ENCODE data around the gene ISYNA1. TPM values are rescaled to one million over a fixed set of nuclear protein-coding genes. Genes with fewer than 3 reads are reported as not detected.

The ISYNA1 gene
- total and polyA plus RNA-seq, 2 donors (not counting 1 experiment from before 2014, with no cell fraction given): 22.6 to 28.3 TPM

- H3K4me3 Mint-ChIP-seq: peak overlapping the region; percentile 84
- H3K36me3 ChIP-seq (replicated peaks in 1 of 2; ENCODE audit: control extremely low read depth in 1 of 2, control insufficient read depth in 1 of 2, extremely low read depth in 1 of 2, insufficient read depth in 2 of 2, low read length in 1 of 2): no peaks in the 10 kb centered on the region
- H3K4me3 ChIP-seq (ENCODE audit: control extremely low read depth in 1 of 5, extremely low read depth in 1 of 5, insufficient read depth in 1 of 5, low read depth in 2 of 5, low read length in 4 of 5): peak overlapping the region in 4 of 5 experiments; percentile 55 to 62 (median 60)
- DNase-seq (no peak), ATAC-seq (ENCODE audit: low read depth) (no peak)
- TF ChIP-seq CTCF (IDR thresholded peaks at IDR 0.05) (no peak), EZH2 (IDR thresholded peaks at IDR 0.05; ENCODE audit: borderline replicate concordance, insufficient read depth, low read depth, low read length, poor library complexity, severe bottlenecking) (no peak)
- H3K79me2 ChIP-seq (ENCODE audit: control insufficient read depth, insufficient read depth, low read length): peaks cover 8% of the 10 kb centered on the region
- no peaks in the 10 kb centered on the region for H3K9me3 Mint-ChIP-seq (ENCODE audit: insufficient read depth)
- H3K9ac ChIP-seq (ENCODE audit: low read length): no peak overlapping the region
- WGBS (ENCODE audit: insufficient coverage): 86% methylated on average over 46 of the region's 46 CpGs
- H3K4me1 ChIP-seq (ENCODE audit: control insufficient read depth in 2 of 2, insufficient read depth in 2 of 2, low read length in 2 of 2): peaks cover 22 to 45% of the 10 kb centered on the region in 2 donors
- no peaks in the 10 kb centered on the region for H3K27me3 Mint-ChIP-seq
- POLR2A ChIA-PET: interaction anchor here (0.5 kb wide), 1 partner anchor 109 kb away, joined by 5 read pairs; no protein-coding TSS in a partner anchor
- peaks cover 28% of the 10 kb centered on the region for H4K20me1 ChIP-seq (ENCODE audit: control insufficient read depth, insufficient read depth, low read length, poor library complexity, severe bottlenecking)
- H3K27me3 ChIP-seq (replicated peaks in 1 of 4; ENCODE audit: control extremely low read depth in 1 of 4, control insufficient read depth in 3 of 4, insufficient read depth in 4 of 4, low read length in 3 of 4): no peaks in the 10 kb centered on the region
- no peak overlapping the region for H2AFZ ChIP-seq (ENCODE audit: insufficient read depth, low read depth, low read length, poor library complexity, severe bottlenecking)
- H3K4me1 Mint-ChIP-seq: peaks cover 33% of the 10 kb centered on the region
- CTCF ChIA-PET: interaction anchor here (0.6 kb wide), 1 partner anchor 773 kb away, joined by 3 read pairs; no protein-coding TSS in a partner anchor
- no peaks in the 10 kb centered on the region for H3K9me3 ChIP-seq (ENCODE audit: control extremely low read depth in 1 of 3, control insufficient read depth in 2 of 3, insufficient read depth in 1 of 3, low read length in 2 of 3)
- H3K4me2 ChIP-seq (replicated peaks; ENCODE audit: low read depth, low read length, poor library complexity, severe bottlenecking): peak overlapping the region; percentile 90
- intact Hi-C loops (cut with micrococcal nuclease): no loop called here
- H3K27ac ChIP-seq (ENCODE audit: low read length in 2 of 2): no peak overlapping the region
- H3K27ac Mint-ChIP-seq: no peak overlapping the region
These were observed 1.9 kb downstream of the ISYNA1 start for GRCh38 chr19:18435842-18436670.
